CD4-positive, alpha-beta T cell treated with Interleukin-1 beta for 1 hour (primary cell): Measurements from ENCODE around the gene STX2.
"Not testable (repeated sequence)": the region's sequence is repeated elsewhere in the genome, so short reads cannot be mapped to it uniquely, and the experiment has no call there.

Source experiments
- DNase-seq, 2 donors: peaks; one replicate each; pipeline ENCODE4 v3.0.0-alpha.2; 2020 to 2022

The STX2 gene

DNA sequence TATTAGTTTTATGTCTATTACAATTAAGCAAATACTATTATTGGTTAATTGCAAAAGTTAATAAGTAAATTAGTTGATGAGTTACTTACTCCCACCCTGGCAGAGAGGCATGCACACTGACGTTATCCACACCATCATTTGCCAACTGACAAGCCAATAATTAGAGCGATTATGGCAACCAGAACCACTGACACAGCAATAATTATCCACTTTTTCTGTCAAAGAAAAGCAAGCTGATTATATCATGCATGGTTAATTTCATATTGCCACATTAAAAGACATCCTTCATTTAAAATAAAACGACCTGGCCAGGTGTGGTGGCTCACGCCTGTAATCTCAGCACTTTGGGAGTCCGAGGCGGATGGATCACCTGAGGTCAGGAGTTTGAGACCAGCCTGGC lies 43.1 kb downstream of the STX2 start:
- no peak for DNase-seq

DNA sequence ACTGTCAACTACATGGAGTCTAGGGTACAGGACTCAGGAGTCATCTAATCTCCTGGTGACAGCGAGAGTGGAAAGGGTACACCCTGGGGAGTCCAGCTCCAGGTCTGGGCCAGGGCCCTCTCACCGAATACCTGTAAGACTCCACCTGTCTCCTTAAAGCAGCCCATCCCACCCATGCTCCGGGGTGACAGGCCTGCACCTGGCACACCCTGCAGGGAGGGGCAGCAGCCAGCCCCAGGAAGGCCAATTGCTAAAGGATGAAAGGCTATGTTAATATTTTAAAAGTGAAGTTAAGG lies 45.5 kb downstream of the STX2 start:
- no peak for DNase-seq

DNA sequence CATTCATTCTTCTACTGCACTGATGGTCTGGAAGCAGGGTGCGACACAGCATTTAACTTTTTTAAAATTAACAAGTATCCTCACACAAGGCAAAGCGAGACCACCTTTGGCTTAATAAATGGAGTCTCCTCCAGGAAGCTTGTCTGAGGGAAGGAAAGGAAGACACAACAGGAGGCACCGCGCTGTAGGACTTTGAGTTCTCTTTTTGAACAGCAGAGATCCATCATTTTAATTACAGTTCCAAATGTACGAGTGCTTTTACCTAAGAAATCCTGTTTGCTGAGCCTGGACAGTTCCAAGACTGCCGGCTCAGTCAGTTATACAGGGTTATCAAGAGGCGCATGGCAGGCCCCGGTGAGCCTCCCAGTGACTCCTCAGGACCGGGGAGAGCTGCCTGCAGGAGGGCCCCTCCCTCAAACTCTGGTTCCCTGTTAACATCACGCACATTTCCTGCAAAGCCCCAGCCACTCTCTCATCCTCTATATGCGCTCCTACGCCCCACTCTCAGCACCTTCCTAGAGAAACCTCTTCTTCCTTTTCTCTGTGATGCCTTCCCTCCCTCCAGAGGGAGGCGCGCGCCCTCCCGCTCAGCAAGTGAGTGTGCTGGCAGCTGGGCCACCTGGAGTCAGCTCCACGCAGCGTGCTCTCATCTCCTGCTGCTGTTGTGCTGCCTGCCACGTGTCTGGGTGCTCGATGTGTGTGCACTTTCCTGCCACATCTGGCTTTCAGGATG lies 46.1 kb downstream of the STX2 start:
- no peak for DNase-seq

DNA sequence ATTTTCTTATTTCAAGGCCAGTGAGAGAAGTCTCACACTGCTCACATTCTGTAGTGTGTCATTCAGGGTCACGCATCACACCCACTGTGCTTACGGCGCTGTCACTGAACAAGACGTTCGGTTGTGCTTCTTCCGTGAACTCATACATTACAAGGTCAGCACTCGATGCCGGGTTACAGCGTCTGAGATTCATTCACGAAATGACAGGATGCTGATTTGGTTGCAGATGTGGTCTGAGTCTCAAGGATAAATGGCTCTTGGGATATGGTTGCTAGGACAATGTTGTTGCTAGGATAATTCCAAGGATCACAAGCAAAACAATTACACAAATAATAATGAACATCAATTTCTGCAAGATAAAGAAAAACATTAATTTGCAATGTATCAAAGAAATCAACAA lies 47.4 kb downstream of the STX2 start:
- DNase-seq, result no peak

GRCh38 chr12:130788515-130788914 lies 50.5 kb downstream of the STX2 start:
- DNase-seq, result no peak

DNA sequence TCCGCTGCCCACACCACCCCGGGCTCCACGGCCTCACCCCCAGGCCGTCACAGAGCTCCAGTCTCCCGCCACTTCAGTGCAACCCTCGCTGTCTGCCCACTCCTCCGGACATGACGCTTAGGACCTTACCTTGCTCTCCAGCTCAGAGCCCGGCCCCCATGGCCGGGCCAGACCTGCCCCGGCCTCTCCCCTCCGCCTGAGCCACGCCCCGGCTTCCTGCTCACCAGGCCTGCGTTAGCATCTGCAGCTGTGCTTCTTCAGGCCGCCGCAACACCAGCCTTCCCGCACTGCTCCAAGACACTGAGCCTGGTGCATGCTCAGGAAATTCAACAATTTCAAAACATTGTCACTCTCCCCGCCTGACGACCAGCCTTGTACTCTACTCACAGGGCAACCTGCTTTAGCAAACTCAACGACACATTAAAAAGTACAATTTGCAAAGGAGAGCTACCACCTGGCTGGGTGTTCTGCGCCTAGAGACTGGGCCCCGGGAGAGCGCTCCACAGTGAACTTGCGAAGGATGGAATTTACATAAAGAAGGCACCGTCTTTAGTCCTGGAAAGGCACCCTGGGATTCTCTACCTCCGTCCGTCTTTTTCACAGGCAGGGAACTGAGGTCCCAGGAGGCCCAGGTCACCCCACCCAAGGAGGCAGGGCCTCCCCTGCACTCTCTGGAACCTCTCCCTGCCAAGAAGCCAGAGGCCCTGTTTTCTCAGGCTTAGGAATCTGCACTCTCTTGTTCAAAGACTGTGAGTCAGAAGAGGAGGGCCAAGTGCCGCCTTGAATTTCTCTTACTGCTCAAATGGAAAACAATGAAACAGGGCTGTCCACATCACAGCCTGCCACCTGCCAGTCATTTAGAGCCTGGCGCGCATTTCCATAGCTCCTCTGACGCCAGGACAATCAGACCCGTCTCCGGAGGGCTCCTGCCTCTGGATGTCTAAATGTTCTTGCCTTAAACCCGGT lies 51.3 kb downstream of the STX2 start:
- DNase-seq, result no peak

DNA sequence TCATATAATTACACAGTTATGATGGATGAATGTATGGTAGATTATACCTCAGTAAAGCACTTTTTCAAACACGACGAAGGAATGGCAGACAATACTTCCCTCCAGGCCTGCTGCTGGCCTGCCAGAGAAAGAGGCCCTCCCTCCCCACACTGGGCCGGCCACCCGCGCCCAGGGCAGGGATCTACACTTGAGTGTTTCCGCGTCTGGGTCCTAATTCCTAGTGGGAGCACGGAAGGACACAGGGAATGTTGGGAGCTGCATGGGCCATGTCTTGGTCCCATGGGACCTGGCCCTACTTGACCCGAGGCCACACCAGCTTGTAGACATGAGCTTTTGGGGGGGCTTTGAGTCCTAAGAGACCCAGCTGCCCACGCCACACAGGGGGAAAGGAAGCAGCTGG lies 52.0 kb downstream of the STX2 start:
- no peak for DNase-seq

- no peak for DNase-seq
Measured at GRCh38 chr12:130783110-130783715, 55.8 kb downstream of the STX2 start.

- DNase-seq, result not testable (repeated sequence)
Measured at GRCh38 chr12:130782245-130782644, 56.8 kb downstream of the STX2 start.

- DNase-seq, result no peak
Measured at GRCh38 chr12:130780880-130781575, 58.0 kb downstream of the STX2 start.

- no peak for DNase-seq
Measured at GRCh38 chr12:130780325-130780724, 58.7 kb downstream of the STX2 start.

DNA sequence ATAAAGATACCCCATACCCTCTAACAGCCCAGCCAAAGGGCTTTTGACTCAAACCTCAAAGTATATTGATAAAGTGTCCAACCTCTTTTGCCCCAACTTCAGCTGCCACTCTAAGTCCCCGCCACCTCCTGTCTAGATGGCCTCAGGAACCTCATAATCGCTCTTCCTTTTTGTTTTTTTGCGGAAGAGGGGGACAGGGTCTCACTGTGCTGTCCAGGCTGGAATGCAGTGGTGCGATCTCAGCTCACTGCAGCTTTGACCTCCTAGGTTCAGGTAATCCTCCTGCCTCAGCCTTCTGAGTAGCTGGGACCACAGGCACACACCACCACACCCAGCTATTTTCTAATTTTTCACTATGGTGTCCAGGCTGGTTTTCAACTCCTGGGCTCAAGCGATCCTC lies 60.3 kb downstream of the STX2 start:
- DNase-seq, result no peak

- DNase-seq, result no peak
Measured at GRCh38 chr12:130776857-130777339, 62.2 kb downstream of the STX2 start.

DNA sequence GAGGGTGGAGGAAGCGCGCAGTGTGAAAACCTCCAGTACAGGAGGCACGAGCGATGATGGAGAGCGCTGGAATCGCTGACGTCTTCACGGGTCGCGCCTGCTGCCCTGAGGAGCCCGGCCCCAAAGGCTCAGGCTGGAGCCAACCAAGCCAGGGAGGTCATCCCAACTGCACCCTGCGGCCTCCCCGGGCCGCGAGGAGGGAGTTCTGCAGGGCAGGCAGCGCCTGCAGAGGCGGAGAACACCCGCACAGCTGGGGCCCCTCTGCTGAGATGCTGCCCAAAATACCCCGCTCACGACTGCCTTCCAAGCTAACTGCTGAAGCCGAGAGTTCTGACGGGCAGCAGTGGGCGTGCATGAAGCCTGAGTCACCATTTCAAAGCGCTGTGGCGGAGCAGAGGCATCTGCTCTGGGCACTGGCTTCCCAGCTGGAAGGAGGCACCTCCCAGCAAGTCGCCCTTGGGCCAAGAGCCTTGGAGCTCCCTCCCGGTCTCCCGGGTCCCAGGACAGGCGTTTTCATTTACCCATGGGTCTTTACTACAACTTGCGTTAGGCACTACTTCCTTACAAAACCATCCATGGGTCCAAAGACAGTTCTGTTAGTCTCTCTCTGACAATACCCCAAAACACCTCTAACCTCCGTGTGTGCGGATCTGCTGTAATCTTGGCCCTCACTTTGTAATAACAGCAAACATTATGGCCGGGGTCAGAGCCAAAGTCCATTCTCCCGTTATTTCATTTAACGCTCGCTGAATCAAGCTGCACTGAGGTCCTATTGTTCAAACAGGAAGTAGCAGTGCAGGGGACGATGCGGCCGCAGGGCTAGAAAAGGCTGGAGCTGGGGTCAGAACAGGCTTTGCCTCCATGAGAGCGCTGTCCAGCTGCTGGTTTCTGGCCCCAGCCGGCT lies 62.8 kb downstream of the STX2 start:
- no peak for DNase-seq

GRCh38 chr12:130770413-130771028 lies 68.5 kb downstream of the STX2 start:
- no peak for DNase-seq

- DNase-seq, result no peak
Measured at GRCh38 chr12:130768120-130768519, 70.9 kb downstream of the STX2 start.

DNA sequence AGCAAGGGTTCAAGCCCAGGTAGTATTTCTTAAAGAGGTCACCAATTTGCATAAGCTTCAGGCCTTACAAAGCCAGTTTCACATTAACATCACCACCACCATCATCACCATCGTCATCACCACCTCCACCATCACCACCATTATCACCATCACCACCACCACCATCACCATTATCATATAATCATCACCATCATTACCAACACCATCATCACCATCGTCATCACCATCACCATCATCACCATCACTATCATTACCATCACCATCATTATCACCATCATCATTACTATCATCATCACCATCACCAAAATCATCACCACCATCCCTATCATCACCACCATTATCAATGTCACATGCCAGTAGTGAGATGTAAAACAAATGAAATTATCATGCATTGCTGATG lies 72.6 kb downstream of the STX2 start:
- no peak for DNase-seq

DNA sequence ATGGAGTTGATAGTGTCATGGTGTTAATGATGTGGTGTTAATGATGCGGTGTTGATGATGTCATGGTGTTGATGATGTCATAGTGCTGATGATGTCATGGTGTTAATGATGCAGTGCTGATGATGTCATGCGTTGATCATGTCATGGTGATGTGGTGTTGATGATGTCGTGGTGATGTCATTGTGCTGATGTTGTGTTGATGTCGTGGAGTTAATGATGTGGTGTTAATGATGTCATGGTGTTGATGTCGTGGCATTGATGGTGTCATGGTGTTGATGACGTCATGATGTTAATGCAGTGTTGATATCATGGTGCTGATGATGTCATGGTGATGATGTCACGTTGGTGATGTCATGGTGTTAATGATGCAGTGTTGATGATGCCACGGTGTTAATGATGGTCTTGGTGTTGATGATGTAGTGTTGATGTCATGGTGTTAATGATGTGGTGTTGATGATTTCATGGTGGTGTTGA lies 73.8 kb downstream of the STX2 start:
- DNase-seq, result no peak

- no peak for DNase-seq
Measured at GRCh38 chr12:130764475-130765185, 74.4 kb downstream of the STX2 start.

DNA sequence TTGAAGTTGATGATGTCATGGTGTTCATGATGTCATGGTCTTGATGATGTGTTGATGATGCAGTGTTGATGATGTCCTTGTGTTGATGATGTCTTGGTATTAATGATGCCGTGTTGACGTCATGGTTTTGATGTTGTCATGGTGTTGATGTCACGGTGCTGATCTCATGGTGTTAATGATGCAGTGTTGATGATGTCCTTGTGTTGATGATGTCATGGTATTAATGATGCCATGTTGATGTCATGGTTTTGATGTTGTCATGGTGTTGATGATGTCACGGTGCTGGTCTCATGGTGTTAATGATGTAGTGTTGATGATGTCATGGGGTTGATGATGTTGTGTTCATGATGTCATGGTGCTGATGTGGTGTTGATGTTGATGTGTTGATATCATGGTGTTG lies 75.0 kb downstream of the STX2 start:
- no peak for DNase-seq

- DNase-seq, result no peak
Measured at GRCh38 chr12:130762319-130762675, 76.8 kb downstream of the STX2 start.
